IMR-90 (cell line): ENCODE data around the gene TRPC4. TPM values are rescaled to one million over a fixed set of nuclear protein-coding genes. Genes with fewer than 3 reads are reported as not detected.

Experiments used
- ATAC-seq: fragments of 200-7000 bp; cut with Tn5 transposase; 2 replicates; pipeline ENCODE4 v1.9.1; 2020; ENCODE audit warnings: low read depth, mild to moderate bottlenecking, moderate library complexity
- BruUV-seq: library from RNA; stranded (reverse); fragments of 400-500 nt; replicated peaks from 2 replicates; lab custom pipeline; 2021; lab: Mats Ljungman, UMichigan
- CTCF ChIA-PET: fragments of 300-600 bp; formaldehyde crosslinking; extraction: SDS; loops from one replicate; lab custom pipeline; 2021; ENCODE audit warnings: antibody characterized with exemption; lab: Yijun Ruan, JAX
- POLR2A ChIA-PET: fragments of 300-600 bp; sonication (Branson Sonifier 250); formaldehyde crosslinking; loops from one replicate; lab custom pipeline; 2022; ENCODE audit warnings: antibody characterized with exemption; ENCODE audit not compliant: unreplicated experiment; lab: Charles Lee
- DNase-seq: peaks from one replicate; pipeline ENCODE4 v3.0.0; 2013
- H2AFZ ChIP-seq: replicated peaks from 2 replicates; pipeline ENCODE3; 2013; ENCODE audit warnings: low read length, mild to moderate bottlenecking; ENCODE audit not compliant: poor library complexity
- H2AK5ac ChIP-seq: 2 replicates; pipeline ENCODE4 v1.6.1; 2013; ENCODE audit warnings: low read depth, low read length, inconsistent platforms
- H2AK9ac ChIP-seq: replicated peaks from 2 replicates; pipeline ENCODE3; 2013; ENCODE audit warnings: mild to moderate bottlenecking, low read depth, low read length, moderate library complexity; ENCODE audit not compliant: poor library complexity
- H2BK120ac ChIP-seq: 2 replicates; pipeline ENCODE4 v1.6.1; 2013; ENCODE audit warnings: low read depth, low read length, inconsistent platforms
- H2BK15ac ChIP-seq: 3 replicates; pipeline ENCODE4 v1.6.1; 2013; ENCODE audit warnings: low read depth, low read length, inconsistent platforms
- H2BK20ac ChIP-seq: 2 replicates; pipeline ENCODE4 v1.6.1; 2013; ENCODE audit warnings: low read depth, mild to moderate bottlenecking, inconsistent platforms, low read length, moderate library complexity
- H2BK5ac ChIP-seq: 2 replicates; pipeline ENCODE4 v1.6.1; 2013; ENCODE audit warnings: mild to moderate bottlenecking, low read depth, low read length, inconsistent platforms; ENCODE audit not compliant: poor library complexity, severe bottlenecking
- H3K14ac ChIP-seq: replicated peaks from 2 replicates; pipeline ENCODE4 v1.6.1; 2013; ENCODE audit warnings: low read depth, low read length, inconsistent platforms
- H3K18ac ChIP-seq: 2 replicates; pipeline ENCODE4 v1.6.1; 2013; ENCODE audit warnings: low read depth, low read length, control low read depth
- H3K23ac ChIP-seq: 2 replicates; pipeline ENCODE4 v1.6.1; 2013; ENCODE audit warnings: low read depth, low read length, inconsistent platforms
- H3K27ac ChIP-seq: 2 replicates; pipeline ENCODE4 v1.5.1; 2013; ENCODE audit warnings: mild to moderate bottlenecking, control low read depth, low read length; ENCODE audit not compliant: insufficient read depth
- H3K27me3 ChIP-seq: 2 replicates; pipeline ENCODE4 v1.6.1; 2013; ENCODE audit warnings: low read length; ENCODE audit not compliant: control insufficient read depth, insufficient read depth
- H3K36me3 ChIP-seq: 2 replicates; pipeline ENCODE4 v1.6.1; 2013; ENCODE audit warnings: low read length, mixed read lengths; ENCODE audit not compliant: control insufficient read depth, insufficient read depth
- H3K4ac ChIP-seq: 2 replicates; pipeline ENCODE4 v1.6.1; 2013; ENCODE audit warnings: low read depth, low read length, inconsistent platforms
- H3K4me1 ChIP-seq: 2 replicates; pipeline ENCODE4 v1.6.1; 2013; ENCODE audit warnings: low read length, mixed read lengths; ENCODE audit not compliant: control insufficient read depth, insufficient read depth
- H3K4me2 ChIP-seq: 2 replicates; pipeline ENCODE4 v1.6.1; 2013; ENCODE audit warnings: low read depth, mild to moderate bottlenecking, control low read depth, low read length, moderate library complexity
- H3K4me3 ChIP-seq: 2 replicates; pipeline ENCODE4 v1.5.1; 2013; ENCODE audit warnings: low read depth, mild to moderate bottlenecking, control low read depth, low read length, moderate library complexity; ENCODE audit not compliant: insufficient read depth
- H3K56ac ChIP-seq: 2 replicates; pipeline ENCODE4 v1.6.1; 2013; ENCODE audit warnings: low read length, inconsistent platforms; ENCODE audit not compliant: insufficient read depth; ENCODE audit errors: extremely low read depth
- H3K79me1 ChIP-seq, 2 experiments: 2 replicates each; pipeline ENCODE4 v1.6.1; 2013; ENCODE audit warnings: low read length in 2 of 2, inconsistent platforms in 1 of 2, low read depth in 1 of 2
- H3K9ac ChIP-seq: 2 replicates; pipeline ENCODE4 v1.6.1; 2013; ENCODE audit warnings: low read depth, low read length, control low read depth
- H3K9me1 ChIP-seq: 2 replicates; pipeline ENCODE4 v1.6.1; 2013; ENCODE audit warnings: low read length, inconsistent platforms; ENCODE audit not compliant: insufficient read depth
- H3K9me3 ChIP-seq: 2 replicates; pipeline ENCODE4 v1.6.1; 2013; ENCODE audit warnings: low read length; ENCODE audit not compliant: control insufficient read depth, insufficient read depth
- H4K20me1 ChIP-seq: 2 replicates; pipeline ENCODE4 v1.6.1; 2013; ENCODE audit warnings: low read length, inconsistent platforms; ENCODE audit not compliant: insufficient read depth
- H4K5ac ChIP-seq: 2 replicates; pipeline ENCODE4 v1.6.1; 2013; ENCODE audit warnings: mild to moderate bottlenecking, low read depth, low read length, control low read depth
- H4K8ac ChIP-seq, 2 experiments: 2 replicates each; pipeline ENCODE4 v1.6.1; 2013; ENCODE audit warnings: low read depth in 2 of 2, low read length in 2 of 2, control low read depth in 1 of 2, inconsistent platforms in 1 of 2
- H4K91ac ChIP-seq: 2 replicates; pipeline ENCODE4 v1.6.1; 2013; ENCODE audit warnings: low read depth, low read length, inconsistent platforms; ENCODE audit not compliant: insufficient read depth
- BHLHE40 ChIP-seq: fragments of 150-350 bp; IDR thresholded peaks from 2 replicates; pipeline ENCODE4 v1.6.1; 2016; ENCODE audit warnings: mild to moderate bottlenecking, low read depth, low read length
- USF2 ChIP-seq: fragments of 150-350 bp; IDR thresholded peaks from 2 replicates; pipeline ENCODE4 v1.6.1; 2017; ENCODE audit warnings: mild to moderate bottlenecking, antibody characterized with exemption, low read length, low read depth
- WGBS, 2 experiments: methylation state at CpG; one replicate each; pipeline versions ENCODE4 v1.1.5 to v1.1.7; 2013; ENCODE audit warnings: missing lambda C conversion rate in 2 of 2; ENCODE audit not compliant: insufficient read length in 1 of 2; ENCODE audit errors: extremely low coverage in 2 of 2; 5-methylcytosine and 5-hydroxymethylcytosine counted together
- dilution Hi-C: fragments of 300-500 bp; cut with HindIII; formaldehyde crosslinking; loops from one replicate; pipeline ENCODE4 v1.14.3; 2018; ENCODE audit warnings: low sequenced_read_pairs; ENCODE audit not compliant: unreplicated experiment
- in situ Hi-C: fragments of 300-500 bp; cut with MboI; formaldehyde crosslinking; loops from 3 replicates; pipeline ENCODE4 v1.14.3; 2019; ENCODE audit warnings: low sequenced_read_pairs, inconsistent platforms, mixed read lengths
- intact Hi-C: fragments of 100-400 bp; cut with micrococcal nuclease; formaldehyde crosslinking; loops from 2 replicates; pipeline ENCODE4 v1.10.0; 2022
- polyA plus RNA-seq, 3 experiments: library from polyadenylated mRNA; depleted of rRNA; stranded (reverse); fragments of >200 nt; gene quantifications; 2 replicates each; pipeline ENCODE4 v1.2.3, GENCODE V29; 2012; ENCODE audit warnings: low replicate concordance in 1 of 3
- total RNA-seq: library from RNA; depleted of rRNA; stranded (reverse); fragments of >200 nt; gene quantifications from 2 replicates; pipeline ENCODE4 v1.2.3, GENCODE V29; 2012

The TRPC4 gene
- total and polyA plus RNA-seq, 2 of the 4 experiments (the other 2 are of a cell fraction): 1.9 to 5.2 TPM

GRCh38 chr13:37701306-37701705 is 168.3 kb downstream of the TRPC4 start:
- H4K20me1 ChIP-seq: no peaks in the 10 kb centered on the region
- H2AK5ac ChIP-seq: peak overlapping the region; percentile 94
- H3K79me1 ChIP-seq: no peaks in the 10 kb centered on the region
- H2BK15ac ChIP-seq: peak overlapping the region; percentile 88; the same call in 2 of the 3 replicates
- H3K27me3 ChIP-seq: no peaks in the 10 kb centered on the region
- H3K23ac ChIP-seq: peak overlapping the region; percentile 85
- H3K18ac ChIP-seq: peak overlapping the region; percentile 99
- ATAC-seq (peak; percentile 4), DNase-seq (peak; percentile 67)
- peaks cover 3% of the 10 kb centered on the region for H3K9me1 ChIP-seq
- H2AFZ ChIP-seq: peak overlapping the region; percentile 78
- H2BK20ac ChIP-seq: peak overlapping the region; percentile 96
- H2BK120ac ChIP-seq: peak overlapping the region; percentile 93
- peak overlapping the region; percentile 53 to 97 for H4K8ac ChIP-seq
- H3K4me2 ChIP-seq: peak overlapping the region; percentile 15; the same call in 1 of the 2 replicates
- H4K5ac ChIP-seq: peak overlapping the region; percentile 98
- H3K9me3 ChIP-seq: no peaks in the 10 kb centered on the region
- intact Hi-C loops: no loop called here
- no peak overlapping the region for H3K4me3 ChIP-seq
- in situ Hi-C loops: no loop called here
- H3K36me3 ChIP-seq: no peaks in the 10 kb centered on the region
- H3K14ac ChIP-seq: peak overlapping the region; percentile 75
- H4K91ac ChIP-seq: peak overlapping the region; percentile 94
- peak overlapping the region; percentile 95 for H3K4ac ChIP-seq
- CTCF ChIA-PET: interaction anchor here (0.6 kb wide), 1 partner anchor 78 kb away, joined by 4 read pairs; no protein-coding TSS in a partner anchor
- H2AK9ac ChIP-seq: no peak overlapping the region
- dilution Hi-C loops: no loop called here
- peaks cover 6% of the 10 kb centered on the region for H3K4me1 ChIP-seq
- peak overlapping the region; percentile 44 for H3K27ac ChIP-seq
- TF ChIP-seq USF2 (no peak), BHLHE40 (peak; percentile 62)
- no peak overlapping the region for H3K56ac ChIP-seq
- no TSS peak for BruUV-seq
- no CpG with 5 or more reads among the region's 4 CpGs for WGBS, 2 experiments
- H2BK5ac ChIP-seq: peak overlapping the region; percentile 97
- POLR2A ChIA-PET: no interaction called here
- H3K9ac ChIP-seq: no peak overlapping the region
